BLaER1 treated with 17β-estradiol and CSF1 and Interleukin-3, amounts not matched to agents 10 nM and 100 nM (cell line): ENCODE measurements around the gene SSTR4.
A peak's percentile ranks its signal among the peaks of the same experiment; 100 is the strongest.

Experiments used
- H3K27ac ChIP-seq, 11 experiments: shearing (Covaris generic); formaldehyde crosslinking; 2 replicates each; pipeline ENCODE4 v1.8.1; 2022
- H3K27me3 ChIP-seq, 11 experiments: shearing (Covaris generic); formaldehyde crosslinking; 2 replicates each; pipeline ENCODE4 v1.8.1; 2022
- H3K36me3 ChIP-seq, 11 experiments: shearing (Covaris generic); formaldehyde crosslinking; 2 replicates each; pipeline ENCODE4 v1.8.1; 2022
- H3K4me1 ChIP-seq, 10 experiments: shearing (Covaris generic); formaldehyde crosslinking; 2 replicates each; pipeline ENCODE4 v1.8.1; 2022
- H3K4me2 ChIP-seq, 11 experiments: shearing (Covaris generic); formaldehyde crosslinking; 2 replicates each; pipeline ENCODE4 v1.8.1; 2022
- H3K4me3 ChIP-seq, 10 experiments: shearing (Covaris generic); formaldehyde crosslinking; 2 replicates each; pipeline ENCODE4 v1.8.1; 2022
- H3K9ac ChIP-seq, 11 experiments: shearing (Covaris generic); formaldehyde crosslinking; 2 replicates each; pipeline ENCODE4 v1.8.1; 2022
- H3K9me3 ChIP-seq, 11 experiments: shearing (Covaris generic); formaldehyde crosslinking; replicated peaks in 1 of 11; 2 replicates each; pipeline ENCODE4 v1.8.1; 2022
- H4K20me1 ChIP-seq, 11 experiments: shearing (Covaris generic); formaldehyde crosslinking; 2 replicates each; pipeline ENCODE4 v1.8.1; 2022
- Cebpa-rat ChIP-seq, 11 experiments: shearing (Covaris generic); IDR thresholded peaks; 2 replicates each; pipeline ENCODE4 v1.8.1; 2022

The SSTR4 gene

GRCh38 chr20:23011008-23011721 lies 23.9 kb upstream of the SSTR4 start:
- Histone ChIP-seq H3K27ac (no peak overlapping the region), H3K4me1 (peaks cover 0 to 7% (median 0%) of the 10 kb centered on the region in 10 experiments; a peak in 6 of 20 replicates), H3K9ac (no peak overlapping the region), H3K36me3 (no peaks in the 10 kb centered on the region), H3K4me2 (no peak overlapping the region), H3K27me3 (no peaks in the 10 kb centered on the region), H3K9me3 (no peaks in the 10 kb centered on the region), H4K20me1 (no peaks in the 10 kb centered on the region), H3K4me3 (no peak overlapping the region)
- no peak for TF ChIP-seq Cebpa-rat (IDR thresholded peaks at IDR 0.05)

DNA sequence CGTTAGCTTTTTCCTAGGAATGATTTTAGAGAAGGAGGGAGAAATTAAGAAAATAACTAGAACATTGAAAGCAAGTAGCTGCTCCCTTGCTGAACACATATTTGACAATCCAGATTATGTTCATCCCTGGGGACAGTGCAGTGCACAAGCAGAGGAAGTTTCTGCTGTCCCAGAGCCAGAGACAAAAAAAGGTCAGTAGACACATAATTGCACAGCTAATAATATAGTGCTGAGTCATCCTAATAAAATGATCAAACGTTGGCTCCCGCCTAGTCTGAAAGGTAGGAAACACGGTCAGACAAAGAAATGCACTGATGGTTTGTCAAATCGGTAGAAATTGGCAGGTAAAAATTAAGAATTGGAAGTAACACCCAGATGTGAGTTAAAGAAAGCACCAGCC lies 21.7 kb upstream of the SSTR4 start:
- H3K4me2 ChIP-seq: no peak overlapping the region

DNA sequence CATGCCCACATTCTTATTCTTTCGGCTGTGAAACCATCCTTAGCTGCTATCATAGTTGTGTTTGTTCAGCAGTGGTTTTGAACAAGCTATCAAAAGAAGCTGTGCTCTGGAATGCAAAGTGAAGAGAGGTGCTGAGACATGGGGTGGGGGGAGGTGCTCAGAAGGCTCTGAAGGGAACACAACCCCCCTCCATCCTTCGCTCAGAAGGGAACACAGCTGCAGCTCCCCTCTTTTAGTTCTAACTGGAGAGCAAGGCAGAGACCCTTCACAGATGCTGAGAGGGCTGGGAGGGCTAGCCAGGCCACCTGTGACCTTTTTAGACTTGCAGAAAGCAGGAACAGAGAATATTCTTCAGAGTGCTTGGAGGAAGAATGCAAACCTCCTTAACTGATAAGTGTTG lies 17.6 kb upstream of the SSTR4 start:
- no peak overlapping the region for H3K4me2 ChIP-seq
- H3K9me3 ChIP-seq: no peaks in the 10 kb centered on the region
- H4K20me1 ChIP-seq: no peaks in the 10 kb centered on the region
- H3K36me3 ChIP-seq: no peaks in the 10 kb centered on the region
- no peak overlapping the region for H3K27ac ChIP-seq
- H3K4me1 ChIP-seq: peaks cover 0 to 4% (median 0%) of the 10 kb centered on the region in 10 experiments; a peak in 1 of 20 replicates
- no peak overlapping the region for H3K4me3 ChIP-seq
- no peaks in the 10 kb centered on the region for H3K27me3 ChIP-seq
- no peak overlapping the region for H3K9ac ChIP-seq
- TF ChIP-seq Cebpa-rat (IDR thresholded peaks at IDR 0.05): no peak

More for the DNA sequence above, 21.7 kb upstream of the SSTR4 start:
- Histone ChIP-seq H3K9me3 (no peaks in the 10 kb centered on the region), H3K27me3 (no peaks in the 10 kb centered on the region), H3K36me3 (no peaks in the 10 kb centered on the region), H3K9ac (no peak overlapping the region), H3K4me1 (peaks cover 0 to 7% (median 0%) of the 10 kb centered on the region in 10 experiments; a peak in 6 of 20 replicates), H4K20me1 (no peaks in the 10 kb centered on the region), H3K4me3 (no peak overlapping the region), H3K27ac (no peak overlapping the region)
- TF ChIP-seq Cebpa-rat (IDR thresholded peaks at IDR 0.05): no peak

DNA sequence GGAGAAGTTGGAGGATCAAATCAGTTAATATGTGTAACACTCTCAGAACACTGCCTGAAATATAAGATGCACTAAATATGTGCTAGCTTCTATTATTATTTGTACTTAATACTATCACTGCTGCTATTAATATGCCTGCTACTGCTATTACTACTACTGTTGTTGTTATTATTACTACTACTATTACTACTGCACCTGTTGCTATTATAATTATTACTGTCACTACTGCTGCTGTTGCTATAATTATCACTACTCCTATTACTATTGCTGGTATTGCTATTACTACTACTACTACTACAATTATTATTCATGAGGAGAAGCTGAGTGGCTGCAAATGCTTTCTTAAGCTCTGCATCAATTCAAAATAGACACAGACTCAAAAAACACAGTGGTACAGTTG lies 16.7 kb upstream of the SSTR4 start:
- Histone ChIP-seq H3K9me3 (no peaks in the 10 kb centered on the region), H3K4me3 (no peak overlapping the region), H3K36me3 (no peaks in the 10 kb centered on the region), H3K27me3 (no peaks in the 10 kb centered on the region), H4K20me1 (no peaks in the 10 kb centered on the region), H3K4me1 (peaks cover 0 to 5% (median 0%) of the 10 kb centered on the region in 10 experiments; a peak in 2 of 20 replicates), H3K4me2 (no peak overlapping the region), H3K9ac (no peak overlapping the region), H3K27ac (no peak overlapping the region)
- TF ChIP-seq Cebpa-rat (IDR thresholded peaks at IDR 0.05): no peak

DNA sequence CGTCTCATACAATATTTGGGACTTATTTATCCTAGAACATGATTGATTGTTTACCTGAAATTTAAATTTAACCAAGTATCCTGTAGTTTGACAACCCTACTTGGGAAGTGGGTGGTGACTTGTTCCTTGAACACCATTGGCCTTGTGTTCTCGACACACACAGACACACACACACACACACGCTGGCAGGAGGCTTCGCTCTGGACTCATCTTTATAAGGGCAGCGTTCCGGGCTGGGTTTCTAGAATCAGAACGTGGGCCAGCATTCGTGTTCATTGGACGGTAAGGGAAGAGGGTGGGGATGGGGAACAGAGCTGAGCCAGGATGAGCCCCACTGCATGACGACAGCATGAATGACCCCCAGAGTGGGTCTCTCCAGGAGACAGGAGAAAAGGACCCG lies 16.2 kb upstream of the SSTR4 start:
- H4K20me1 ChIP-seq: no peaks in the 10 kb centered on the region
- no peak overlapping the region for H3K4me2 ChIP-seq
- H3K27ac ChIP-seq: no peak overlapping the region
- TF ChIP-seq Cebpa-rat (IDR thresholded peaks at IDR 0.05): no peak
- H3K4me3 ChIP-seq: no peak overlapping the region
- peaks cover 0 to 10% (median 0%) of the 10 kb centered on the region in 10 experiments; a peak in 3 of 20 replicates for H3K4me1 ChIP-seq
- no peaks in the 10 kb centered on the region for H3K27me3 ChIP-seq
- H3K9me3 ChIP-seq: no peaks in the 10 kb centered on the region
- no peaks in the 10 kb centered on the region for H3K36me3 ChIP-seq
- no peak overlapping the region for H3K9ac ChIP-seq

GRCh38 chr20:23019403-23019802 lies 15.7 kb upstream of the SSTR4 start:
- peaks cover 0 to 15% (median 0%) of the 10 kb centered on the region in 10 experiments; a peak in 4 of 20 replicates for H3K4me1 ChIP-seq
- H4K20me1 ChIP-seq: no peaks in the 10 kb centered on the region
- no peak overlapping the region for H3K4me2 ChIP-seq
- H3K9ac ChIP-seq: no peak overlapping the region
- TF ChIP-seq Cebpa-rat (IDR thresholded peaks at IDR 0.05): no peak
- no peaks in the 10 kb centered on the region for H3K36me3 ChIP-seq
- no peaks in the 10 kb centered on the region for H3K27me3 ChIP-seq
- no peak overlapping the region for H3K4me3 ChIP-seq
- no peak overlapping the region for H3K27ac ChIP-seq
- H3K9me3 ChIP-seq: no peaks in the 10 kb centered on the region

GRCh38 chr20:23020230-23021018 lies 14.7 kb upstream of the SSTR4 start:
- Histone ChIP-seq H3K27me3 (no peaks in the 10 kb centered on the region), H3K36me3 (no peaks in the 10 kb centered on the region), H3K4me1 (peaks cover 0 to 25% (median 2%) of the 10 kb centered on the region in 10 experiments; a peak in 10 of 20 replicates)

DNA sequence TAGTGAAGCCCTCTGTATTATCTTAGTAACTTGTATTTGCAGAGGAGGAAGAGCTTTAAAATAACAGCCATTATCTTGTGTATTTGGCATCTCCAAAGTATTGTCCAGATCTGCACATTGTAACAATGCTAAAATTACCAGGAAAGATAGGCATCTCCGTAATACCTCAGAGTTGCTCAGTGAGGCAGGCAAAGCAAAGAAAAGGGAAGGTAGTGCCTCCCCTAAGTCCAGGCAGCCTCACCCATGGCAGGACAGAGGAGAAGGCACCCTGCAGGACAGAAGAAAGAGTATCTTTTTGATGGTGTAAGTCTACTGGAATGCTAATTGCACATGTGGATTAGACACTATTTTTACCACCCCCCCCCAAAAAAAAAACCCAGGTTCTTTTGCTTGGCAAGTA lies 13.6 kb upstream of the SSTR4 start:
- Histone ChIP-seq H3K27ac (no peak overlapping the region), H3K36me3 (no peaks in the 10 kb centered on the region), H3K9ac (no peak overlapping the region), H4K20me1 (no peaks in the 10 kb centered on the region), H3K27me3 (no peaks in the 10 kb centered on the region), H3K4me3 (no peak overlapping the region), H3K4me2 (0 out of 22 replicates have a peak overlapping the region, but pooled peaks of 1 of the 11 experiments have one; percentile 16), H3K9me3 (no peaks in the 10 kb centered on the region), H3K4me1 (peaks cover 0 to 36% (median 7%) of the 10 kb centered on the region in 10 experiments; a peak in 10 of 20 replicates)
- TF ChIP-seq Cebpa-rat (IDR thresholded peaks at IDR 0.05): no peak

More at GRCh38 chr20:23020230-23021018, 14.7 kb upstream of the SSTR4 start:
- no peak for TF ChIP-seq Cebpa-rat (IDR thresholded peaks at IDR 0.05)
- Histone ChIP-seq H4K20me1 (no peaks in the 10 kb centered on the region), H3K9ac (no peak overlapping the region), H3K9me3 (no peaks in the 10 kb centered on the region), H3K4me2 (no peak overlapping the region), H3K4me3 (no peak overlapping the region), H3K27ac (no peak overlapping the region)

GRCh38 chr20:23021951-23022350 lies 13.2 kb upstream of the SSTR4 start:
- H3K4me1 ChIP-seq: peaks cover 0 to 40% (median 7%) of the 10 kb centered on the region in 10 experiments; a peak in 10 of 20 replicates

More at GRCh38 chr20:23021951-23022350, 13.2 kb upstream of the SSTR4 start:
- Histone ChIP-seq H4K20me1 (no peaks in the 10 kb centered on the region), H3K9me3 (no peaks in the 10 kb centered on the region), H3K36me3 (no peaks in the 10 kb centered on the region), H3K4me3 (no peak overlapping the region), H3K9ac (no peak overlapping the region), H3K27me3 (no peaks in the 10 kb centered on the region), H3K27ac (no peak overlapping the region), H3K4me2 (peak overlapping the region in 1 of 11 experiments; percentile 16; a peak in 1 of 22 replicates)
- no peak for TF ChIP-seq Cebpa-rat (IDR thresholded peaks at IDR 0.05)
